ENCODE measurements around the gene IGSF6.
"Not testable (repeated sequence)": the region's sequence is repeated elsewhere in the genome, so short reads cannot be mapped to it uniquely, and the experiment has no call there.

Gene IGSF6

GRCh38 chr16:21680714-21681113 lies 28.3 kb upstream of the IGSF6 start:
- 89 to 95% methylated on average over 4 to 5 of the region's 5 CpGs for WGBS, 2 experiments
- H3K27me3 ChIP-seq (ENCODE audit: control insufficient read depth, insufficient read depth, low read length, poor library complexity, severe bottlenecking), result not testable (repeated sequence)

GRCh38 chr16:21674456-21674855 lies 22.0 kb upstream of the IGSF6 start:
- not testable (repeated sequence) for H3K9me3 ChIP-seq (ENCODE audit: control insufficient read depth, low read length); H3K36me3 ChIP-seq (ENCODE audit: control insufficient read depth, insufficient read depth, low read length); H3K27ac ChIP-seq (ENCODE audit: insufficient read depth, low read depth, low read length, poor library complexity, severe bottlenecking); H3K4me3 ChIP-seq (ENCODE audit: insufficient read depth, low read depth, low read length); H3K4me1 ChIP-seq (ENCODE audit: control insufficient read depth, insufficient read depth, low read length); H3K27me3 ChIP-seq (ENCODE audit: control insufficient read depth, insufficient read depth, low read length, poor library complexity, severe bottlenecking)
- WGBS, 2 experiments, result 76 to 92% methylated on average over 3 to 4 of the region's 4 CpGs

More at GRCh38 chr16:21680714-21681113, 28.3 kb upstream of the IGSF6 start:
- H3K9me3 ChIP-seq (ENCODE audit: control insufficient read depth, low read length); H3K36me3 ChIP-seq (ENCODE audit: control insufficient read depth, insufficient read depth, low read length); H3K4me3 ChIP-seq (ENCODE audit: insufficient read depth, low read depth, low read length); H3K4me1 ChIP-seq (ENCODE audit: control insufficient read depth, insufficient read depth, low read length); H3K27ac ChIP-seq (ENCODE audit: insufficient read depth, low read depth, low read length, poor library complexity, severe bottlenecking): not testable (repeated sequence)

- Histone ChIP-seq H3K27ac (ENCODE audit: insufficient read depth, low read depth, low read length, poor library complexity, severe bottlenecking) (no peak overlapping the region), H3K4me1 (ENCODE audit: control insufficient read depth, insufficient read depth, low read length) (no peaks in the 10 kb centered on the region), H3K27me3 (ENCODE audit: control insufficient read depth, insufficient read depth, low read length, poor library complexity, severe bottlenecking) (no peaks in the 10 kb centered on the region), H3K36me3 (ENCODE audit: control insufficient read depth, insufficient read depth, low read length) (no peaks in the 10 kb centered on the region), H3K4me3 (ENCODE audit: insufficient read depth, low read depth, low read length) (no peak overlapping the region), H3K9me3 (ENCODE audit: control insufficient read depth, low read length) (no peaks in the 10 kb centered on the region)
- WGBS, 2 experiments, result 93 to 100% methylated on average over 3 of the region's 3 CpGs
Observed at GRCh38 chr16:21673469-21673868, 21.1 kb upstream of the IGSF6 start.

- H3K9me3 ChIP-seq (ENCODE audit: control insufficient read depth, low read length), result no peaks in the 10 kb centered on the region
- no peak overlapping the region for H3K27ac ChIP-seq (ENCODE audit: insufficient read depth, low read depth, low read length, poor library complexity, severe bottlenecking)
- peaks cover 4% of the 10 kb centered on the region for H3K27me3 ChIP-seq (ENCODE audit: control insufficient read depth, insufficient read depth, low read length, poor library complexity, severe bottlenecking)
- WGBS, 2 experiments, result 97 to 98% methylated on average over 3 of the region's 3 CpGs
- no peaks in the 10 kb centered on the region for H3K36me3 ChIP-seq (ENCODE audit: control insufficient read depth, insufficient read depth, low read length)
- no peak overlapping the region for H3K4me3 ChIP-seq (ENCODE audit: insufficient read depth, low read depth, low read length)
- peaks cover 11% of the 10 kb centered on the region for H3K4me1 ChIP-seq (ENCODE audit: control insufficient read depth, insufficient read depth, low read length)
Observed at GRCh38 chr16:21667575-21667974, 15.2 kb upstream of the IGSF6 start.

GRCh38 chr16:21666772-21667171 lies 14.4 kb upstream of the IGSF6 start:
- Histone ChIP-seq H3K36me3 (ENCODE audit: control insufficient read depth, insufficient read depth, low read length) (no peaks in the 10 kb centered on the region), H3K27me3 (ENCODE audit: control insufficient read depth, insufficient read depth, low read length, poor library complexity, severe bottlenecking) (peaks cover 4% of the 10 kb centered on the region), H3K4me3 (ENCODE audit: insufficient read depth, low read depth, low read length) (peak overlapping the region; percentile 0), H3K4me1 (ENCODE audit: control insufficient read depth, insufficient read depth, low read length) (peaks cover 11% of the 10 kb centered on the region), H3K27ac (ENCODE audit: insufficient read depth, low read depth, low read length, poor library complexity, severe bottlenecking) (peak overlapping the region; percentile 79), H3K9me3 (ENCODE audit: control insufficient read depth, low read length) (no peaks in the 10 kb centered on the region)
- 11 to 12% methylated on average over 3 of the region's 3 CpGs for WGBS, 2 experiments

- Histone ChIP-seq H3K27ac (ENCODE audit: insufficient read depth, low read depth, low read length, poor library complexity, severe bottlenecking) (peak overlapping the region; percentile 17), H3K27me3 (ENCODE audit: control insufficient read depth, insufficient read depth, low read length, poor library complexity, severe bottlenecking) (peaks cover 4% of the 10 kb centered on the region), H3K9me3 (ENCODE audit: control insufficient read depth, low read length) (no peaks in the 10 kb centered on the region), H3K36me3 (ENCODE audit: control insufficient read depth, insufficient read depth, low read length) (no peaks in the 10 kb centered on the region), H3K4me3 (ENCODE audit: insufficient read depth, low read depth, low read length) (no peak overlapping the region), H3K4me1 (ENCODE audit: control insufficient read depth, insufficient read depth, low read length) (peaks cover 11% of the 10 kb centered on the region)
- 95% methylated on average over 9 of the region's 10 CpGs for WGBS, 2 experiments
Observed at GRCh38 chr16:21664801-21665492, 12.5 kb upstream of the IGSF6 start.

GRCh38 chr16:21663889-21664647 lies 11.7 kb upstream of the IGSF6 start, which contains the start of gene OTOA:
Gene OTOA (plus strand): TSS chr16:21663968. CDS start chr16:21678515, 14,547 bp downstream.
- WGBS, 2 experiments, result 37 to 39% methylated on average over 41 to 45 of the region's 45 CpGs
- H3K27me3 ChIP-seq (ENCODE audit: control insufficient read depth, insufficient read depth, low read length, poor library complexity, severe bottlenecking), result peaks cover 4% of the 10 kb centered on the region
- no peak within 1 kb of the TSS for H3K27ac ChIP-seq (ENCODE audit: insufficient read depth, low read depth, low read length, poor library complexity, severe bottlenecking)
- H3K4me3 ChIP-seq (ENCODE audit: insufficient read depth, low read depth, low read length), result no peak within 1 kb of the TSS
- H3K9me3 ChIP-seq (ENCODE audit: control insufficient read depth, low read length), result no peaks in the 10 kb centered on the region
- H3K4me1 ChIP-seq (ENCODE audit: control insufficient read depth, insufficient read depth, low read length), result peaks cover 11% of the 10 kb centered on the region
- H3K36me3 ChIP-seq (ENCODE audit: control insufficient read depth, insufficient read depth, low read length), result no peaks in the 10 kb centered on the region

GRCh38 chr16:21659124-21659523 lies 6.7 kb upstream of the IGSF6 start:
- no peaks in the 10 kb centered on the region for H3K9me3 ChIP-seq (ENCODE audit: control insufficient read depth, low read length)
- no peaks in the 10 kb centered on the region for H3K36me3 ChIP-seq (ENCODE audit: control insufficient read depth, insufficient read depth, low read length)
- no peaks in the 10 kb centered on the region for H3K4me1 ChIP-seq (ENCODE audit: control insufficient read depth, insufficient read depth, low read length)
- WGBS, 2 experiments, result 93 to 97% methylated on average over 4 of the region's 4 CpGs
- no peak overlapping the region for H3K27ac ChIP-seq (ENCODE audit: insufficient read depth, low read depth, low read length, poor library complexity, severe bottlenecking)
- H3K27me3 ChIP-seq (ENCODE audit: control insufficient read depth, insufficient read depth, low read length, poor library complexity, severe bottlenecking), result peaks cover 3% of the 10 kb centered on the region
- no peak overlapping the region for H3K4me3 ChIP-seq (ENCODE audit: insufficient read depth, low read depth, low read length)

GRCh38 chr16:21656795-21657768 lies 4.7 kb upstream of the IGSF6 start:
- 44 to 52% methylated on average over 4 of the region's 4 CpGs for WGBS, 2 experiments
- H3K36me3 ChIP-seq (ENCODE audit: control insufficient read depth, insufficient read depth, low read length), result no peaks in the 10 kb centered on the region

More at GRCh38 chr16:21656795-21657768, 4.7 kb upstream of the IGSF6 start:
- Histone ChIP-seq H3K27me3 (ENCODE audit: control insufficient read depth, insufficient read depth, low read length, poor library complexity, severe bottlenecking) (no peaks in the 10 kb centered on the region), H3K9me3 (ENCODE audit: control insufficient read depth, low read length) (no peaks in the 10 kb centered on the region), H3K4me1 (ENCODE audit: control insufficient read depth, insufficient read depth, low read length) (no peaks in the 10 kb centered on the region), H3K4me3 (ENCODE audit: insufficient read depth, low read depth, low read length) (no peak overlapping the region), H3K27ac (ENCODE audit: insufficient read depth, low read depth, low read length, poor library complexity, severe bottlenecking) (peak overlapping the region; percentile 6)
